Gastroesophageal sphincter (tissue), 4 donors: Measurements from ENCODE around the gene ODF2. TPM values are rescaled to one million over a fixed set of nuclear protein-coding genes. Genes with fewer than 3 reads are reported as not detected.

Experiments
- ATAC-seq: fragments of 150-250 bp; one replicate; pipeline ENCODE4 v1.9.1; 2016; ENCODE audit warnings: mild to moderate bottlenecking, moderate library complexity
- H3K27ac ChIP-seq, 4 donors: fragments of 200-600 bp; sonication (generic) in 3 of 4; 1 replicate in 3 of 4; 2 replicates in 1 of 4; pipeline ENCODE4 v1.5.1; 2016 to 2019
- H3K27me3 ChIP-seq: fragments of 200-600 bp; sonication (generic); one replicate; pipeline ENCODE4 v1.5.1; 2019
- H3K36me3 ChIP-seq, 2 donors: fragments of 200-600 bp; sonication (generic); one replicate each; pipeline ENCODE4 v1.5.1; 2019; ENCODE audit warnings: control low read depth in 1 of 2
- H3K4me1 ChIP-seq, 3 donors: fragments of 200-600 bp; sonication (generic); 1 replicate in 2 of 3; 2 replicates in 1 of 3; pipeline ENCODE4 v1.5.1; 2016 to 2019; ENCODE audit warnings: control low read depth in 2 of 3
- H3K4me3 ChIP-seq, 2 donors: fragments of 200-600 bp; sonication (generic); one replicate each; pipeline ENCODE4 v1.5.1; 2019; ENCODE audit warnings: mild to moderate bottlenecking in 1 of 2, moderate library complexity in 1 of 2
- H3K9me3 ChIP-seq, 3 donors: fragments of 200-600 bp; sonication (generic); one replicate each; pipeline ENCODE4 v1.5.1; 2017 to 2019; ENCODE audit warnings: control low read depth in 2 of 3
- CTCF ChIP-seq, 4 experiments: fragments of 200-600 bp in 2 of 4; fragments of 450-650 bp in 2 of 4; sonication (generic) in 1 of 4; IDR thresholded peaks; one replicate each; pipeline ENCODE4 v1.5.1; 2017 to 2019; ENCODE audit warnings: antibody characterized with exemption in 4 of 4, mild to moderate bottlenecking in 2 of 4, moderate library complexity in 2 of 4
- EP300 ChIP-seq: sonication (generic); formaldehyde crosslinking; IDR thresholded peaks from one replicate; pipeline ENCODE4 v1.6.1; 2017; ENCODE audit warnings: antibody characterized with exemption, mild to moderate bottlenecking
- POLR2A ChIP-seq, 2 donors: fragments of 450-650 bp; IDR thresholded peaks; one replicate each; pipeline ENCODE4 v1.6.1; 2017; ENCODE audit warnings: antibody characterized with exemption in 2 of 2, mild to moderate bottlenecking in 2 of 2, moderate library complexity in 1 of 2
- POLR2AphosphoS5 ChIP-seq: sonication (generic); formaldehyde crosslinking; IDR thresholded peaks from one replicate; pipeline ENCODE4 v1.6.1; 2017; ENCODE audit warnings: antibody characterized with exemption
- WGBS, 2 donors: methylation state at CpG; one replicate each; pipeline ENCODE4 v1.1.5; 2018; ENCODE audit warnings: low coverage in 1 of 2; 5-methylcytosine and 5-hydroxymethylcytosine counted together
- total RNA-seq, 4 donors: library from RNA; depleted of rRNA; stranded (reverse); fragments of >200 nt; gene quantifications; one replicate each; pipeline ENCODE4 v1.1.0, GENCODE V29; 2016

ODF2 gene
- total RNA-seq, 4 donors from 2014 or later, result 19.7 to 30.1 (median 26.9) TPM

GRCh38 chr9:128495296-128495695 lies 39.5 kb downstream of the ODF2 start:
- no peak for TF ChIP-seq CTCF (IDR thresholded peaks at IDR 0.05)
- no peak for TF ChIP-seq POLR2AphosphoS5
- TF ChIP-seq EP300, result no peak
- TF ChIP-seq POLR2A (IDR thresholded peaks at IDR 0.05), result no peak
- H3K4me3 ChIP-seq, result no peak overlapping the region
- no peak for ATAC-seq
- H3K27me3 ChIP-seq, result no peaks in the 10 kb centered on the region
- 33 to 50% methylated on average over 1 of the region's 1 CpG for WGBS, 2 donors
- peaks cover 0 to 12% (median 3%) of the 10 kb centered on the region in 3 donors for H3K4me1 ChIP-seq
- H3K27ac ChIP-seq, result no peak overlapping the region
- no peaks in the 10 kb centered on the region for H3K9me3 ChIP-seq
- H3K36me3 ChIP-seq, result peaks cover 0 to 97% of the 10 kb centered on the region in 2 donors

- Histone ChIP-seq H3K9me3 (no peaks in the 10 kb centered on the region), H3K4me1 (peaks cover 0 to 12% (median 3%) of the 10 kb centered on the region in 3 donors), H3K27me3 (no peaks in the 10 kb centered on the region), H3K27ac (no peak overlapping the region), H3K4me3 (no peak overlapping the region), H3K36me3 (peaks cover 0 to 97% of the 10 kb centered on the region in 2 donors)
- TF ChIP-seq POLR2A (IDR thresholded peaks at IDR 0.05) (no peak), CTCF (IDR thresholded peaks at IDR 0.05) (no peak), POLR2AphosphoS5 (no peak), EP300 (no peak)
- no peak for ATAC-seq
- WGBS, 2 donors, result 66 to 72% methylated on average over 3 to 4 of the region's 6 CpGs
Measured at GRCh38 chr9:128495804-128496417, 40.1 kb downstream of the ODF2 start.

GRCh38 chr9:128497824-128498610 lies 42.2 kb downstream of the ODF2 start:
- 92 to 100% methylated on average over 1 to 5 of the region's 11 CpGs for WGBS, 2 donors
- no peak overlapping the region for H3K27ac ChIP-seq
- TF ChIP-seq CTCF (IDR thresholded peaks at IDR 0.05) (no peak), POLR2AphosphoS5 (no peak), POLR2A (IDR thresholded peaks at IDR 0.05) (no peak), EP300 (no peak)
- H3K9me3 ChIP-seq, result no peaks in the 10 kb centered on the region
- ATAC-seq, result no peak
- H3K4me1 ChIP-seq, result peaks cover 0 to 12% (median 3%) of the 10 kb centered on the region in 3 donors
- no peak overlapping the region for H3K4me3 ChIP-seq
- peaks cover 0 to 81% of the 10 kb centered on the region in 2 donors for H3K36me3 ChIP-seq
- no peaks in the 10 kb centered on the region for H3K27me3 ChIP-seq

- Histone ChIP-seq H3K27me3 (no peaks in the 10 kb centered on the region), H3K36me3 (peaks cover 0 to 72% of the 10 kb centered on the region in 2 donors), H3K4me3 (no peak overlapping the region), H3K4me1 (peaks cover 0 to 17% (median 7%) of the 10 kb centered on the region in 3 donors), H3K9me3 (no peaks in the 10 kb centered on the region), H3K27ac (no peak overlapping the region)
- WGBS, 2 donors, result 88 to 95% methylated on average over 5 to 7 of the region's 9 CpGs
- TF ChIP-seq EP300 (no peak), POLR2A (IDR thresholded peaks at IDR 0.05) (no peak), POLR2AphosphoS5 (no peak), CTCF (IDR thresholded peaks at IDR 0.05) (no peak)
- ATAC-seq, result no peak
Measured at GRCh38 chr9:128498911-128499310, 43.1 kb downstream of the ODF2 start.
